A673 (cell line): Measurements from ENCODE around the gene THSD4. TPM values are rescaled to one million over a fixed set of nuclear protein-coding genes. Genes with fewer than 3 reads are reported as not detected.

ENCODE experiments used
- BruUV-seq: library from RNA; stranded (reverse); fragments of 400-500 nt; replicated peaks from 2 replicates; lab custom pipeline; 2021; lab: Mats Ljungman, UMichigan
- CTCF ChIA-PET: fragments of 300-600 bp; sonication (Branson Sonifier 250); formaldehyde crosslinking; loops from one replicate; lab custom pipeline; 2022; ENCODE audit warnings: antibody characterized with exemption; lab: Charles Lee
- POLR2A ChIA-PET: fragments of 300-600 bp; sonication (Branson Sonifier 250); formaldehyde crosslinking; loops from one replicate; lab custom pipeline; 2022; ENCODE audit warnings: antibody characterized with exemption; ENCODE audit not compliant: low non-redundant PET; lab: Charles Lee
- DNase-seq: peaks from one replicate; pipeline ENCODE4 v3.0.0-alpha.2; 2015; ENCODE audit warnings: low spot score
- H3K27ac ChIP-seq: fragments of 200-600 bp; sonication (generic); 2 replicates; pipeline ENCODE4 v1.5.1; 2016; ENCODE audit warnings: mixed run types, low read depth, mild to moderate bottlenecking, mixed read lengths, antibody characterized with exemption, low read length; ENCODE audit not compliant: poor library complexity, severe bottlenecking
- H3K27me3 ChIP-seq: fragments of 200-600 bp; sonication (generic); replicated peaks from 2 replicates; pipeline ENCODE4 v1.6.1; 2017; ENCODE audit warnings: mixed run types, low read depth, mild to moderate bottlenecking, mixed read lengths, antibody characterized with exemption, low read length; ENCODE audit not compliant: insufficient read depth, poor library complexity
- H3K36me3 ChIP-seq: fragments of 200-600 bp; sonication (generic); 2 replicates; pipeline ENCODE4 v1.6.1; 2016; ENCODE audit warnings: mixed run types, mild to moderate bottlenecking, mixed read lengths, antibody characterized with exemption, low read length; ENCODE audit not compliant: insufficient read depth, poor library complexity, severe bottlenecking
- H3K4me1 ChIP-seq: fragments of 200-600 bp; sonication (generic); 2 replicates; pipeline ENCODE4 v1.6.1; 2017; ENCODE audit warnings: mixed run types, mild to moderate bottlenecking, mixed read lengths, antibody characterized with exemption, low read length; ENCODE audit not compliant: insufficient read depth, poor library complexity, severe bottlenecking
- H3K4me3 ChIP-seq: fragments of 200-600 bp; sonication (generic); 2 replicates; pipeline ENCODE4 v1.5.1; 2016; ENCODE audit warnings: low read depth, mixed run types, mild to moderate bottlenecking, mixed read lengths, low read length; ENCODE audit not compliant: poor library complexity, severe bottlenecking
- H3K9me3 ChIP-seq: fragments of 200-600 bp; sonication (generic); 2 replicates; pipeline ENCODE4 v1.6.1; 2016; ENCODE audit warnings: mixed run types, low read depth, mild to moderate bottlenecking, mixed read lengths, antibody characterized with exemption, low read length; ENCODE audit not compliant: poor library complexity, severe bottlenecking
- CTCF ChIP-seq: fragments of 300-800, 200-600 bp; sonication (generic); conservative IDR thresholded peaks from 2 replicates; pipeline ENCODE4 v1.5.1; 2017; ENCODE audit warnings: low read depth, mild to moderate bottlenecking, antibody characterized with exemption, low read length, moderate library complexity, mixed read lengths
- EZH2 ChIP-seq: fragments of 200-600 bp; sonication (generic); IDR thresholded peaks from 2 replicates; pipeline ENCODE4 v1.6.1; 2017; ENCODE audit warnings: borderline replicate concordance, low read depth, mild to moderate bottlenecking, mixed read lengths, antibody characterized with exemption, low read length; ENCODE audit not compliant: poor library complexity, severe bottlenecking
- intact Hi-C: fragments of 100-400 bp; cut with micrococcal nuclease; formaldehyde crosslinking; loops from one replicate; pipeline ENCODE4 v1.10.0; 2022; ENCODE audit not compliant: unreplicated experiment
- total RNA-seq: library from RNA; stranded (reverse); gene quantifications from 2 replicates; pipeline ENCODE4 v1.2.3, GENCODE V29; 2021

Gene THSD4
- total RNA-seq, 1 experiment from 2014 or later, result 2.4 TPM

GRCh38 chr15:71332431-71333004 lies 217.2 kb downstream of the THSD4 start:
- no peaks in the 10 kb centered on the region for H3K9me3 ChIP-seq
- no peak overlapping the region for H3K4me3 ChIP-seq
- H3K27me3 ChIP-seq, result no peaks in the 10 kb centered on the region
- no TSS peak for BruUV-seq
- no peak for DNase-seq
- no peaks in the 10 kb centered on the region for H3K4me1 ChIP-seq
- no peak overlapping the region for H3K27ac ChIP-seq
- no peak for TF ChIP-seq CTCF
- intact Hi-C loops, result no loop called here
- ChIA-PET CTCF (interaction anchor here (0.6 kb wide), 1 partner anchor 842 kb away, joined by 4 read pairs; no protein-coding TSS in a partner anchor), POLR2A (no interaction called here)
- H3K36me3 ChIP-seq, result no peaks in the 10 kb centered on the region

GRCh38 chr15:71333136-71333700 lies 217.9 kb downstream of the THSD4 start:
- Histone ChIP-seq H3K27ac (no peak overlapping the region), H3K4me3 (no peak overlapping the region), H3K4me1 (no peaks in the 10 kb centered on the region), H3K36me3 (no peaks in the 10 kb centered on the region), H3K27me3 (no peaks in the 10 kb centered on the region), H3K9me3 (no peaks in the 10 kb centered on the region)
- no peak for DNase-seq
- ChIA-PET CTCF (no interaction called here), POLR2A (no interaction called here)
- no TSS peak for BruUV-seq
- intact Hi-C loops, result no loop called here
- no peak for TF ChIP-seq CTCF
- TF ChIP-seq EZH2, result no peak

- Histone ChIP-seq H3K4me3 (no peak overlapping the region), H3K36me3 (no peaks in the 10 kb centered on the region), H3K27ac (no peak overlapping the region), H3K4me1 (no peaks in the 10 kb centered on the region), H3K9me3 (no peaks in the 10 kb centered on the region), H3K27me3 (no peaks in the 10 kb centered on the region)
- CTCF ChIA-PET, result no interaction called here
- TF ChIP-seq CTCF (no peak), EZH2 (no peak)
- BruUV-seq, result no TSS peak
- no peak for DNase-seq
- POLR2A ChIA-PET, result no interaction called here
- intact Hi-C loops, result no loop called here
Observed at GRCh38 chr15:71333839-71334238, 218.6 kb downstream of the THSD4 start.
